HEK293T (cell line): ENCODE results near the gene KCND3.

ENCODE experiments used
- CTCF ChIA-PET: fragments of 350-600 bp; formaldehyde crosslinking; extraction: SDS; loops from one replicate; lab custom pipeline; 2021; ENCODE audit warnings: antibody characterized with exemption, inconsistent platforms; lab: Yijun Ruan, JAX
- POLR2A ChIA-PET: fragments of 350-600 bp; formaldehyde crosslinking; extraction: SDS; loops from one replicate; lab custom pipeline; 2020; ENCODE audit warnings: antibody characterized with exemption, inconsistent platforms; lab: Yijun Ruan, JAX
- DNase-seq: peaks from one replicate; pipeline ENCODE4 v3.0.0; 2012; ENCODE audit warnings: mixed read lengths; ENCODE audit errors: extremely low spot score
- ARNT ChIP-seq: fragments of 450-650 bp; IDR thresholded peaks from 2 replicates; pipeline ENCODE4 v1.6.1; 2017; ENCODE audit warnings: mild to moderate bottlenecking
- BHLHE40 ChIP-seq: fragments of 450-650 bp; IDR thresholded peaks from 2 replicates; pipeline ENCODE4 v1.6.1; 2016; ENCODE audit warnings: mild to moderate bottlenecking, moderate library complexity, borderline replicate concordance
- CTBP1 ChIP-seq: fragments of 450-650 bp; IDR thresholded peaks from 2 replicates; pipeline ENCODE4 v1.6.1; 2016; ENCODE audit warnings: borderline replicate concordance
- ELF4 ChIP-seq: fragments of 450-650 bp; IDR thresholded peaks from 2 replicates; pipeline ENCODE4 v1.6.1; 2017; ENCODE audit warnings: antibody characterized with exemption
- FOXA1 ChIP-seq: fragments of 450-650 bp; IDR thresholded peaks from 2 replicates; pipeline ENCODE4 v1.6.1; 2016; ENCODE audit warnings: mild to moderate bottlenecking
- FOXK2 ChIP-seq: fragments of 450-650 bp; IDR thresholded peaks from 2 replicates; pipeline ENCODE4 v1.6.1; 2016; ENCODE audit warnings: mild to moderate bottlenecking
- FOXM1 ChIP-seq: fragments of 450-650 bp; IDR thresholded peaks from 2 replicates; pipeline ENCODE4 v1.6.1; 2017; ENCODE audit warnings: mild to moderate bottlenecking, borderline replicate concordance
- HDGF ChIP-seq: fragments of 450-650 bp; IDR thresholded peaks from 2 replicates; pipeline ENCODE4 v1.6.1; 2017; ENCODE audit warnings: antibody characterized with exemption, borderline replicate concordance
- L3MBTL2 ChIP-seq: fragments of 450-650 bp; conservative IDR thresholded peaks from 2 replicates; pipeline ENCODE4 v1.6.1; 2016; ENCODE audit warnings: mild to moderate bottlenecking
- LEF1 ChIP-seq: fragments of 450-650 bp; IDR thresholded peaks from 2 replicates; pipeline ENCODE4 v1.6.1; 2017; ENCODE audit warnings: mild to moderate bottlenecking, borderline replicate concordance
- NFRKB ChIP-seq: fragments of 450-650 bp; IDR thresholded peaks from 2 replicates; pipeline ENCODE4 v1.6.1; 2016; ENCODE audit warnings: mild to moderate bottlenecking, moderate library complexity
- SP1 ChIP-seq: fragments of 450-650 bp; IDR thresholded peaks from 2 replicates; pipeline ENCODE4 v1.6.1; 2017
- SUZ12 ChIP-seq: fragments of 450-650 bp; IDR thresholded peaks from 2 replicates; pipeline ENCODE4 v1.6.1; 2016; ENCODE audit warnings: mild to moderate bottlenecking
- TARDBP ChIP-seq: fragments of 450-650 bp; IDR thresholded peaks from 2 replicates; pipeline ENCODE4 v1.6.1; 2016
- ZNF384 ChIP-seq: fragments of 450-650 bp; IDR thresholded peaks from 2 replicates; pipeline ENCODE4 v1.6.1; 2016
- TF ChIP-seq, protein P1 (sequence below): fragments of 450-650 bp; IDR thresholded peaks from 2 replicates; pipeline ENCODE4 v1.6.1; 2016

Gene KCND3

DNA sequence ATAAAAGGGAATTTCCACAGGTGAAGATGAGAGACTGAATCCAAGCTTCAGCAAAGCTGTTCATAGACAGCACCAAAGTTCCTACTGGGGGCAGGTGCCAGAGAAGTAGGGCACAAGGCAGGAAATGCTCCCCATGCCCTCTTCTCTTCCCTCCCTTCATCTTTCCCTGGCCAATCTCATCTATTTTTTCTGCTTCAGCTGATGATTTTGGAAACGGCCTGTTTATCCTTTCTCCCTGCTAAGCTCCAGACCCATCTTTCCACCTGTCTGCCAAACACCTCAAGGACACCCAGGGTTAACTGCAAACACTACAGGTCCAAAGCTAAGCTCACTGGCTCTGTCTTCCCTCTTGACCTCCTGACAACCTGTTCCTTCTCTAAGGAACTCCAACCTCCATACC, 18.1 kb downstream of the KCND3 start:
- ChIA-PET CTCF (interaction anchor here (0.7 to 0.9 kb wide), 2 partner anchors 26 to 240 kb away, joined by 3 to 5 read pairs; no protein-coding TSS in a partner anchor), POLR2A (no interaction called here)
- TF ChIP-seq FOXM1: no peak
- TF ChIP-seq SP1: no peak
- TF ChIP-seq TARDBP: no peak
- TF ChIP-seq L3MBTL2: no peak
- TF ChIP-seq FOXK2: no peak
- TF ChIP-seq ELF4: no peak
- TF ChIP-seq LEF1: no peak
- TF ChIP-seq ARNT: no peak
- TF ChIP-seq BHLHE40: no peak
- no peak for TF ChIP-seq NFRKB
- no peak for TF ChIP-seq FOXA1
- TF ChIP-seq CTBP1: no peak
- TF ChIP-seq SUZ12: no peak
- TF ChIP-seq, protein P1, sequence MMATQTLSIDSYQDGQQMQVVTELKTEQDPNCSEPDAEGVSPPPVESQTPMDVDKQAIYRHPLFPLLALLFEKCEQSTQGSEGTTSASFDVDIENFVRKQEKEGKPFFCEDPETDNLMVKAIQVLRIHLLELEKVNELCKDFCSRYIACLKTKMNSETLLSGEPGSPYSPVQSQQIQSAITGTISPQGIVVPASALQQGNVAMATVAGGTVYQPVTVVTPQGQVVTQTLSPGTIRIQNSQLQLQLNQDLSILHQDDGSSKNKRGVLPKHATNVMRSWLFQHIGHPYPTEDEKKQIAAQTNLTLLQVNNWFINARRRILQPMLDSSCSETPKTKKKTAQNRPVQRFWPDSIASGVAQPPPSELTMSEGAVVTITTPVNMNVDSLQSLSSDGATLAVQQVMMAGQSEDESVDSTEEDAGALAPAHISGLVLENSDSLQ: no peak
- no peak for TF ChIP-seq HDGF
- no peak for TF ChIP-seq ZNF384
- no peak for DNase-seq

- ChIA-PET CTCF (interaction anchor here (0.7 kb wide), 1 partner anchor 457 kb away, joined by 4 read pairs; no protein-coding TSS in a partner anchor), POLR2A (no interaction called here)
- no peak for DNase-seq
- TF ChIP-seq ARNT (no peak), HDGF (no peak), TARDBP (no peak), FOXM1 (no peak), SP1 (no peak), LEF1 (no peak), NFRKB (no peak), CTBP1 (no peak), FOXA1 (no peak), ELF4 (no peak), BHLHE40 (no peak), FOXK2 (no peak), SUZ12 (no peak), L3MBTL2 (no peak), ZNF384 (no peak)
- TF ChIP-seq, protein P1: no peak
Measured at GRCh38 chr1:111968511-111968910, 21.0 kb downstream of the KCND3 start.

DNA sequence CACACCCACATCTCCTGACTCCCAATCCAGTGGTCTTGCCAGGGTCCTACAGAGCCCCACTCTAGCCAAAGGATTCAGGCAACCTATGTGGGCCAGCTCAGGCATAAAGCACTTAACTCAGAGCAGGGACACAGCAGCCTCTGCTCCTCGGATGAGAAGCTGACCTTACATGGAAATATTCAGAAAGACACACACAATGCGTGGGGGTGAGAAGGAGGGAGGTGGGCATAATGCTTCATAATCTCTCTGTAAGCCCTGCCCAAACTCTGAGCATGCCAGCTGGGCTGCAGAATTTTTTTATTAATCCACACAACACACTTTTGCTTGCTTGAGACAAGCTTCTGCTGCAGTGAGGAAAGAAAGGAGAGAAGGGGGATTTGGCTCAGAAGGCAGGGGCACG, 21.6 kb downstream of the KCND3 start:
- POLR2A ChIA-PET: no interaction called here
- no peak for DNase-seq
- CTCF ChIA-PET: interaction anchor here (1.1 kb wide), 1 partner anchor 24 kb away, joined by 4 read pairs; no protein-coding TSS in a partner anchor
- TF ChIP-seq CTBP1: no peak

DNA sequence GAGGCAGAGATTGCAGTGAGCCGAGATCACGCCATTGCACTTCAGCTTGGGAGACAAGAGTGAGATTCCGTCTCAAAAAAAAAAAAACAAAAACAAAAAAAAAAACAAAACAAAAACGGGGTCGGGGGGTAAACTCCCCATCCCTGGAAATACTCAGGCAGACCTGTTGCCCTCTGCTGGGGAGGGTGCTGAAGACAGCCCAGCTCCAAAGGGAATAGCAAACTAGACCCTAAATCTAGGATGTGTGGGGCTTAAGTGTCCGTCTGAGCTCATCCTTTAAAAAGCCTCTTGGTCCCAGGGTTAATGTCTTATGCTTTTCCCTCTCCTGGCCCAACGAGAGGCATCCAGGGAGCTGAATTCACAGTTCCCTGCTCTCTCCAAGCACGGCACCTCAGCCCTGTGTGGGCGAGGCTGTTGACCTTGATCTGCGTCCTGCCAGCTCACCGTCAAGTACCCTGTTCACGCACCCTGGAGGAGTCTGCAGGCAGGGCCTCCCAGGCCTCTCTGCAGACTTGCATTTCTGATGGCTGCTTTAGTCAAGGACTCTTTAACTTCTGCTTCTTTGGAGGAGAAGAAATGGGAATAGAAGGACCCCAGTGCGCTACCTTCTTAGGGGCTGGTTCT, 22.3 kb downstream of the KCND3 start:
- CTCF ChIA-PET: interaction anchor here (1.1 kb wide), 1 partner anchor 25 kb away, joined by 4 read pairs; no protein-coding TSS in a partner anchor
- POLR2A ChIA-PET: no interaction called here
- no peak for DNase-seq
- TF ChIP-seq SUZ12 (no peak), HDGF (no peak), FOXK2 (no peak), NFRKB (no peak)

DNA sequence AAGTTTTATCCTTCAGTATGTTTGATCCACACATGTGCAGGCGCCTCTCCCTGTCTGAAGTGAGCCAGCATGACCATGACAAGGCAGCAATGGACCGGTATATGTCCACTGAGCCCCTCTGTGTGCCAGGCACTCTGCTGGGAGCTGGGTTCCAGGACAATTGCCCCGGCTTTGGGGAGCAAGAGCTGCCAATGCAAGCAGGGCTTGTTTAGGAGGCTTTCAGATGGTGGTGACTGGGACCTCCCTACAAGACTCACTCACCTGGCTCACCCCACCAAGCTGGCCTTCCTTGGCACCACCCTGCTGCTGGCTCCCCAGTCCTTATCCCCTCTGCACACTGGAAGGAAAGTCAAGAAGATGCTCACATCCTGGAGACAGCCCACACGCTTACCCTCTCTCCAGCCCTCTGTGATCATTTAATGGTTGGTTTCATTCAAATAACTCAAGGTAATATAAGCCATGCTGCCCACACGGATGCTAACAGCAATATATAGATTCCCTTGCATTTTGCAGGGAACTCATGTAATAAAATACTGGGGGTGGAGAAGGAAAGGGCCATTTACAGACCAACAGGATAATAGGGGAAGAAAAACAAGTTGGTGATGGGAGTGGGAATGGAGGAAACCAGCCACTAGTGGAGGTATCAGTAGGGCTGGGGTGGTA, 23.6 kb downstream of the KCND3 start:
- no peak for DNase-seq
- POLR2A ChIA-PET: no interaction called here
- TF ChIP-seq LEF1: no peak
- TF ChIP-seq L3MBTL2: no peak
- no peak for TF ChIP-seq BHLHE40
- TF ChIP-seq, protein P1: no peak
- TF ChIP-seq CTBP1: no peak
- TF ChIP-seq ELF4: no peak
- no peak for TF ChIP-seq SUZ12
- no peak for TF ChIP-seq FOXM1
- no peak for TF ChIP-seq ZNF384
- TF ChIP-seq FOXK2: no peak
- no peak for TF ChIP-seq ARNT
- no peak for TF ChIP-seq SP1
- no peak for TF ChIP-seq TARDBP
- CTCF ChIA-PET: no interaction called here

- no peak for TF ChIP-seq FOXA1
- no peak for TF ChIP-seq HDGF
- TF ChIP-seq CTBP1: no peak
- no peak for TF ChIP-seq L3MBTL2
- TF ChIP-seq FOXK2: no peak
- TF ChIP-seq SP1: no peak
- no peak for TF ChIP-seq LEF1
- CTCF ChIA-PET: no interaction called here
- POLR2A ChIA-PET: no interaction called here
- no peak for DNase-seq
Measured at GRCh38 chr1:111963985-111964738, 25.3 kb downstream of the KCND3 start.
